Hypothalamus (tissue), 51 donors: ENCODE data around the gene PRKCZ.

ENCODE experiments used
- DNase-seq, 51 donors: peaks; one replicate each; lab custom pipeline; 2025; lab: John Stamatoyannopoulos, UW

Gene PRKCZ

GRCh38 chr1:2184531-2184930 lies 134.3 kb downstream of the PRKCZ start:
- no peak for DNase-seq

GRCh38 chr1:2184934-2185333 lies 134.7 kb downstream of the PRKCZ start:
- DNase-seq, result no peak

- no peak for DNase-seq
Measured at GRCh38 chr1:2185880-2186855, 136.0 kb downstream of the PRKCZ start.

- no peak for DNase-seq
Measured at GRCh38 chr1:2186901-2187300, 136.7 kb downstream of the PRKCZ start.

GRCh38 chr1:2187619-2188018 lies 137.4 kb downstream of the PRKCZ start:
- DNase-seq, result no peak

GRCh38 chr1:2188336-2188735 lies 138.1 kb downstream of the PRKCZ start:
- no peak for DNase-seq

GRCh38 chr1:2189459-2190425 lies 139.5 kb downstream of the PRKCZ start:
- DNase-seq, result peak; percentile 33 to 96 (median 91)

- DNase-seq, result no peak
Measured at GRCh38 chr1:2190491-2190976, 140.3 kb downstream of the PRKCZ start.

GRCh38 chr1:2192031-2192995 lies 142.1 kb downstream of the PRKCZ start:
- peak in 3 of 51 donors; percentile 17 to 33 (median 26) for DNase-seq

GRCh38 chr1:2193514-2194281 lies 143.5 kb downstream of the PRKCZ start:
- DNase-seq, result no peak

GRCh38 chr1:2194319-2194897 lies 144.2 kb downstream of the PRKCZ start, which contains the start of gene FAAP20:
Gene FAAP20 (minus strand): TSS chr1:2194772. CDS start chr1:2194749, 23 bp downstream.
- DNase-seq, result peak in 49 of 51 donors; percentile 44 to 91 (median 79)

GRCh38 chr1:2194898-2195673 lies 144.9 kb downstream of the PRKCZ start:
- peak; percentile 53 to 92 (median 80) for DNase-seq

- no peak for DNase-seq
Measured at GRCh38 chr1:2195785-2196184, 145.6 kb downstream of the PRKCZ start.

- DNase-seq, result no peak
Measured at GRCh38 chr1:2196901-2197638, 146.9 kb downstream of the PRKCZ start.

- no peak for DNase-seq
Measured at GRCh38 chr1:2197707-2198165, 147.5 kb downstream of the PRKCZ start.

GRCh38 chr1:2198571-2198970 lies 148.4 kb downstream of the PRKCZ start:
- DNase-seq, result no peak
